Thyroid gland (tissue), 4 donors: Measurements from ENCODE around the gene R3HDML.

Experiments
- POLR2A ChIP-seq, 2 donors: fragments of 450-650 bp; IDR thresholded peaks; one replicate each; pipeline ENCODE4 v1.6.1; 2017; ENCODE audit warnings: antibody characterized with exemption in 2 of 2, mild to moderate bottlenecking in 2 of 2, moderate library complexity in 1 of 2
- TF ChIP-seq, protein P1 (sequence below), 6 experiments: fragments of 200-600 bp in 3 of 6; fragments of 450-650 bp in 3 of 6; sonication (generic) in 3 of 6; IDR thresholded peaks; one replicate each; pipeline ENCODE4 v1.5.1; 2016 to 2019; ENCODE audit warnings: antibody characterized with exemption in 6 of 6, mild to moderate bottlenecking in 2 of 6, inconsistent platforms in 1 of 6, moderate library complexity in 1 of 6

DNA sequence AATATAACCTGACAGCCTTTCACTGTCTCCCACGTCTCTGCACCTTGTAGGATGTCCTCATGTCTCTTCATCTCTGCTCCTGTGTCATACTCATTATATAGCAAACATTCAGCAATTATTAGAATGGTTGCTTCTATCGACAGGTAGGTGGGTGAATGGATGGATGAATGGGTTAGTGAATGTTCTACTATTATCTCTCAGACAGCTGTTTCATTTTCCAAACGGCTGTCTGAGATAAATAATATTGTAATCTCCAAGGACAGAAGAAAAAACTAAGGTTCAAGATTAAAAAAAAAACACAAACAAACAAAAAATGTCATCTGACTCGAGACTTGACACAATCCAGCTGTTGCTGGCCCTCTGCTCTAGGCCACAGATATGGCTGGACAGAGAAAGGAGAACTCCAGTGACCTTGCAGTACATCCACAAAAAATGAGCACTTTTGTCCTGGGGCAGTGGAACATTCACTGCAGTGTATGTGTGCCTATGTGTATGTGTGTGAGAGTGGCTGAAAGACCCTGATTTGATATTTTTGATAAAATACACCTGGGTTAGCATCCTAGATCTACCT, 20.8 kb downstream of the R3HDML start:
- TF ChIP-seq, protein P1, sequence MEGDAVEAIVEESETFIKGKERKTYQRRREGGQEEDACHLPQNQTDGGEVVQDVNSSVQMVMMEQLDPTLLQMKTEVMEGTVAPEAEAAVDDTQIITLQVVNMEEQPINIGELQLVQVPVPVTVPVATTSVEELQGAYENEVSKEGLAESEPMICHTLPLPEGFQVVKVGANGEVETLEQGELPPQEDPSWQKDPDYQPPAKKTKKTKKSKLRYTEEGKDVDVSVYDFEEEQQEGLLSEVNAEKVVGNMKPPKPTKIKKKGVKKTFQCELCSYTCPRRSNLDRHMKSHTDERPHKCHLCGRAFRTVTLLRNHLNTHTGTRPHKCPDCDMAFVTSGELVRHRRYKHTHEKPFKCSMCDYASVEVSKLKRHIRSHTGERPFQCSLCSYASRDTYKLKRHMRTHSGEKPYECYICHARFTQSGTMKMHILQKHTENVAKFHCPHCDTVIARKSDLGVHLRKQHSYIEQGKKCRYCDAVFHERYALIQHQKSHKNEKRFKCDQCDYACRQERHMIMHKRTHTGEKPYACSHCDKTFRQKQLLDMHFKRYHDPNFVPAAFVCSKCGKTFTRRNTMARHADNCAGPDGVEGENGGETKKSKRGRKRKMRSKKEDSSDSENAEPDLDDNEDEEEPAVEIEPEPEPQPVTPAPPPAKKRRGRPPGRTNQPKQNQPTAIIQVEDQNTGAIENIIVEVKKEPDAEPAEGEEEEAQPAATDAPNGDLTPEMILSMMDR (IDR thresholded peaks at IDR 0.05), result no peak
- no peak for TF ChIP-seq POLR2A (IDR thresholded peaks at IDR 0.05)
